ENCODE measurements around the gene NTN5. TPM values are rescaled to one million over a fixed set of nuclear protein-coding genes. Genes with fewer than 3 reads are reported as not detected.
"Not testable (repeated sequence)": the region's sequence is repeated elsewhere in the genome, so short reads cannot be mapped to it uniquely, and the experiment has no call there.

Gene NTN5
- total RNA-seq, 4 donors from 2014 or later = not detected

GRCh38 chr19:48685583-48685982, 12.8 kb upstream of the NTN5 start:
- intact Hi-C loops (cut with DNase I; ENCODE audit: low total_unique reads) (no loop called here), in situ Hi-C loops (cut with MboI; ENCODE audit: low sequenced_read_pairs in 4 of 4) (no loop called here)
- H3K27me3 ChIP-seq = no peaks in the 10 kb centered on the region
- no peak for DNase-seq
- ATAC-seq = no peak
- H3K27ac ChIP-seq = no peak overlapping the region
- H3K4me1 ChIP-seq = no peaks in the 10 kb centered on the region
- no peaks in the 10 kb centered on the region for H3K9me3 ChIP-seq
- H3K4me3 ChIP-seq = no peak overlapping the region
- H3K36me3 ChIP-seq = no peaks in the 10 kb centered on the region
- TF ChIP-seq POLR2A (IDR thresholded peaks at IDR 0.05) (no peak), CTCF (IDR thresholded peaks at IDR 0.05 in 4 of 5, conservative IDR thresholded peaks at IDR 0.05 in 1 of 5) (no peak)

GRCh38 chr19:48683349-48683748, 10.5 kb upstream of the NTN5 start:
- Histone ChIP-seq H3K36me3 (no peaks in the 10 kb centered on the region), H3K4me3 (peak overlapping the region in 2 of 4 donors; percentile 3 to 17), H3K27ac (no peak overlapping the region), H3K27me3 (no peaks in the 10 kb centered on the region), H3K4me1 (no peaks in the 10 kb centered on the region), H3K9me3 (no peaks in the 10 kb centered on the region)
- intact Hi-C loops (cut with DNase I; ENCODE audit: low total_unique reads) (no loop called here), in situ Hi-C loops (cut with MboI; ENCODE audit: low sequenced_read_pairs in 4 of 4) (no loop called here)
- TF ChIP-seq POLR2A (IDR thresholded peaks at IDR 0.05) = no peak
- TF ChIP-seq CTCF (IDR thresholded peaks at IDR 0.05 in 4 of 5, conservative IDR thresholded peaks at IDR 0.05 in 1 of 5) = no peak
- ATAC-seq (peak in 1 of 2 donors; percentile 59), DNase-seq (peak; percentile 20 to 54)

DNA sequence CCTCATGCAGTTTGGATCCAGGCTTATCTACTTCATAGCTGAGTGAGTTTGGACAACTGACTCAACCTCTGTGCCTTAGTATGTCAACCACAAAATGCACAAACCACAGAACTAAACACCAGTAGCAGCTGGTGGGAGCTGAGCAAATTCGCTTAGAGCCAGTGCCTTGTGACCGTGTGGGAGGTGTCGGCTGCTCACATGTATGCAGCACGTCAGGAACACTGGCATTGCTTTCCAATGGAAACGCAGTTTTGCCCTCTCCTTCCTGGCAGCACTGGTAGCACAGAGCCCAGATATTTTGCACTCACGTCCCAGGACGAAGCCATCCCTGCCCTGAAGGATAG, 8.3 kb upstream of the NTN5 start:
- intact Hi-C loops (cut with DNase I; ENCODE audit: low total_unique reads) = no loop called here
- no peak overlapping the region for H3K27ac ChIP-seq
- no peaks in the 10 kb centered on the region for H3K27me3 ChIP-seq
- no peak for TF ChIP-seq POLR2A (IDR thresholded peaks at IDR 0.05)
- TF ChIP-seq CTCF (IDR thresholded peaks at IDR 0.05 in 4 of 5, conservative IDR thresholded peaks at IDR 0.05 in 1 of 5) = no peak
- H3K36me3 ChIP-seq = no peaks in the 10 kb centered on the region
- no peaks in the 10 kb centered on the region for H3K9me3 ChIP-seq
- in situ Hi-C loops (cut with MboI; ENCODE audit: low sequenced_read_pairs in 4 of 4) = no loop called here
- no peak overlapping the region for H3K4me3 ChIP-seq
- no peak for DNase-seq
- no peaks in the 10 kb centered on the region for H3K4me1 ChIP-seq
- peak; percentile 50 to 56 for ATAC-seq

- intact Hi-C loops (cut with DNase I; ENCODE audit: low total_unique reads) = no loop called here
- Histone ChIP-seq H3K4me1 (peaks cover 0 to 4% of the 10 kb centered on the region in 2 donors), H3K9me3 (no peaks in the 10 kb centered on the region), H3K4me3 (no peak overlapping the region), H3K36me3 (no peaks in the 10 kb centered on the region), H3K27me3 (no peaks in the 10 kb centered on the region), H3K27ac (no peak overlapping the region)
- no peak for ATAC-seq
- TF ChIP-seq CTCF (IDR thresholded peaks at IDR 0.05 in 4 of 5, conservative IDR thresholded peaks at IDR 0.05 in 1 of 5) = no peak
- TF ChIP-seq POLR2A (IDR thresholded peaks at IDR 0.05) = no peak
- no peak for DNase-seq
- in situ Hi-C loops (cut with MboI; ENCODE audit: low sequenced_read_pairs in 4 of 4) = no loop called here
These were observed 7.8 kb upstream of the NTN5 start for GRCh38 chr19:48680436-48681126.

DNA sequence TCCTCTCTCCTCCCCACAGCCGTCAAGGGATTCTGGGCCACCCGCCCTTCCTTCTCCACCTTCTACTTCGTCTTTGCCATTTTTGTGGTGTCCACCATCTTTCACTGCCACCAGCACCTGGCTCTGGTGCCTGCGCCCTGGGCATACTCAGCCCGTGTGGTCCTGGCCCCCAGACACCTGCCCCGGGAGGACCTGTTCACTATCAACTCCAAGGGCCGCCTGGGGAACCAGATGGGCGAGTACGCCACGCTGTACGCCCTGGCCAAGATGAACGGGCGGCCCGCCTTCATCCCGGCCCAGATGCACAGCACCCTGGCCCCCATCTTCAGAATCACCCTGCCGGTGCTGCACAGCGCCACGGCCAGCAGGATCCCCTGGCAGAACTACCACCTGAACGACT, 7.2 kb upstream of the NTN5 start:
- DNase-seq; H3K4me3 ChIP-seq; ATAC-seq; H3K27ac ChIP-seq; H3K9me3 ChIP-seq; intact Hi-C loops (cut with DNase I; ENCODE audit: low total_unique reads); H3K4me1 ChIP-seq; in situ Hi-C loops (cut with MboI; ENCODE audit: low sequenced_read_pairs in 4 of 4); H3K27me3 ChIP-seq; H3K36me3 ChIP-seq: not testable (repeated sequence)
